A549 (cell line): ENCODE data around the gene SLC8A2.

Source experiments
- CTCF ChIP-seq: fragments of >200 bp; sonication (Bioruptor Twin); formaldehyde crosslinking; IDR thresholded peaks from 3 replicates; pipeline ENCODE4 v1.5.1; 2016
- EP300 ChIP-seq, 2 experiments: fragments of >200 bp; sonication (Bioruptor Twin); formaldehyde crosslinking; IDR thresholded peaks; 2 replicates in 1 of 2; 3 replicates in 1 of 2; pipeline ENCODE4 v1.6.1; 2016 to 2017

GRCh38 chr19:47445937-47446402 lies 25.7 kb downstream of the SLC8A2 start:
- TF ChIP-seq EP300 (IDR thresholded peaks at IDR 0.05) (no peak), CTCF (no peak)
